HepG2 (cell line): ENCODE data around the gene KISS1R. TPM values are rescaled to one million over a fixed set of nuclear protein-coding genes. Genes with fewer than 3 reads are reported as not detected.

Experiments
- ATF1 ChIP-seq: IDR thresholded peaks from 2 replicates; pipeline ENCODE4 v1.6.1; 2016; ENCODE audit warnings: mild to moderate bottlenecking, control low read depth
- FOXA3 ChIP-seq: IDR thresholded peaks from 2 replicates; pipeline ENCODE4 v1.6.1; 2016; ENCODE audit warnings: missing genetic modification reagents, missing compliant biosample characterization
- FOXP1 ChIP-seq, 2 experiments: fragments of 450-650 bp in 1 of 2; IDR thresholded peaks; 2 replicates each; pipeline ENCODE4 v1.6.1; 2017 to 2018; ENCODE audit warnings: antibody characterized with exemption in 1 of 2
- HDAC1 ChIP-seq: sonication (generic); formaldehyde crosslinking; IDR thresholded peaks from 2 replicates; pipeline ENCODE4 v1.5.1; 2020; ENCODE audit warnings: mild to moderate bottlenecking, missing genetic modification reagents
- HMG20A ChIP-seq: IDR thresholded peaks from 2 replicates; pipeline ENCODE4 v1.6.1; 2016; ENCODE audit warnings: borderline replicate concordance
- MAX ChIP-seq: IDR thresholded peaks from 2 replicates; pipeline ENCODE4 v1.6.1; 2012; ENCODE audit warnings: inconsistent platforms
- RORA ChIP-seq: sonication (generic); formaldehyde crosslinking; IDR thresholded peaks from 2 replicates; pipeline ENCODE4 v1.5.0; 2020; ENCODE audit warnings: mild to moderate bottlenecking, missing genetic modification reagents, moderate library complexity
- RXRB ChIP-seq: IDR thresholded peaks from 2 replicates; pipeline ENCODE4 v1.6.1; 2016; ENCODE audit warnings: borderline replicate concordance, missing genetic modification reagents, missing compliant biosample characterization
- SAFB2 ChIP-seq: sonication (generic); formaldehyde crosslinking; IDR thresholded peaks from 2 replicates; pipeline ENCODE4 v1.5.1; 2020; ENCODE audit warnings: missing genetic modification reagents, low read depth, mild to moderate bottlenecking, borderline replicate concordance
- SAP130 ChIP-seq: IDR thresholded peaks from 2 replicates; pipeline ENCODE4 v1.6.1; 2016; ENCODE audit warnings: low read depth
- SETDB1 ChIP-seq: sonication (generic); formaldehyde crosslinking; IDR thresholded peaks from 2 replicates; pipeline ENCODE4 v1.5.1; 2020; ENCODE audit warnings: missing genetic modification reagents, mild to moderate bottlenecking, borderline replicate concordance
- SOX13 ChIP-seq, 3 experiments: fragments of 450-650 bp in 1 of 3; sonication (generic) in 1 of 3; formaldehyde crosslinking in 1 of 3; IDR thresholded peaks in 2 of 3; conservative IDR thresholded peaks in 1 of 3; 2 replicates each; pipeline versions ENCODE4 v1.5.0 to v1.6.1; 2016 to 2020; ENCODE audit warnings: antibody characterized with exemption in 1 of 3, mild to moderate bottlenecking in 1 of 3, missing compliant biosample characterization in 1 of 3, missing genetic modification reagents in 1 of 3, moderate library complexity in 1 of 3
- SP5 ChIP-seq: IDR thresholded peaks from 2 replicates; pipeline ENCODE4 v1.6.1; 2016; ENCODE audit warnings: low read depth, borderline replicate concordance
- ZBTB38 ChIP-seq: sonication (generic); formaldehyde crosslinking; IDR thresholded peaks from 2 replicates; pipeline ENCODE4 v1.5.1; 2020; ENCODE audit warnings: mild to moderate bottlenecking, missing genetic modification reagents
- ZMAT3 ChIP-seq: sonication (generic); formaldehyde crosslinking; conservative IDR thresholded peaks from 2 replicates; pipeline ENCODE4 v1.7.0; 2021; ENCODE audit warnings: missing genetic modification reagents
- ZNF224 ChIP-seq: sonication (generic); formaldehyde crosslinking; IDR thresholded peaks from 2 replicates; pipeline ENCODE4 v1.5.0; 2020; ENCODE audit warnings: mild to moderate bottlenecking, missing genetic modification reagents
- ZNF292 ChIP-seq: sonication (generic); formaldehyde crosslinking; IDR thresholded peaks from 2 replicates; pipeline ENCODE4 v1.8.1; 2022; ENCODE audit warnings: mild to moderate bottlenecking, low read depth, missing genetic modification reagents, borderline replicate concordance
- ZNF501 ChIP-seq: sonication (generic); formaldehyde crosslinking; IDR thresholded peaks from 2 replicates; pipeline ENCODE4 v1.5.1; 2020; ENCODE audit warnings: mild to moderate bottlenecking, moderate library complexity, missing genetic modification reagents
- ZNF576 ChIP-seq: sonication (generic); formaldehyde crosslinking; IDR thresholded peaks from 2 replicates; pipeline ENCODE4 v1.4.0; 2020; ENCODE audit warnings: mild to moderate bottlenecking, missing genetic modification reagents
- ZSCAN30 ChIP-seq: sonication (generic); formaldehyde crosslinking; IDR thresholded peaks from 2 replicates; pipeline ENCODE4 v1.5.0; 2020; ENCODE audit warnings: mild to moderate bottlenecking, missing genetic modification reagents
- polyA plus RNA-seq, 8 experiments: library from polyadenylated mRNA; depleted of rRNA in 3 of 8; stranded (reverse) in 7 of 8; unstranded in 1 of 8; fragments of >200 nt; fragmentation: Illumina TruSeq in 4 of 8; extraction: Trizol in 4 of 8; gene quantifications; 2 replicates each; pipeline versions ENCODE4 v1.2.1 to v1.2.3, GENCODE V29; 2011 to 2016; ENCODE audit warnings: low read depth in 4 of 8, missing spikeins in 1 of 8, mixed read lengths in 1 of 8; ENCODE audit not compliant: insufficient read depth in 1 of 8
- total RNA-seq, 5 experiments: library from RNA; depleted of rRNA; stranded (reverse); fragments of >200 nt; fragmentation: Illumina TruSeq; extraction: Trizol; gene quantifications; 2 replicates each; pipeline ENCODE4 v1.2.3, GENCODE V29; 2016; ENCODE audit warnings: low read depth in 1 of 5
- TF ChIP-seq, protein P1 (sequence below): sonication (generic); formaldehyde crosslinking; IDR thresholded peaks from 2 replicates; pipeline ENCODE4 v1.4.0; 2020; ENCODE audit warnings: missing genetic modification reagents, borderline replicate concordance
- TF ChIP-seq, protein P2 (sequence below): sonication (generic); formaldehyde crosslinking; IDR thresholded peaks from 2 replicates; pipeline ENCODE4 v1.9.0; 2021; ENCODE audit warnings: missing genetic modification reagents, mild to moderate bottlenecking, borderline replicate concordance
- TF ChIP-seq, protein P3 (sequence below): sonication (generic); formaldehyde crosslinking; IDR thresholded peaks from 2 replicates; pipeline ENCODE4 v1.4.0; 2020; ENCODE audit warnings: missing genetic modification reagents

The KISS1R gene
- total and polyA plus RNA-seq, 2 of the 13 experiments (the other 11 are each of a cell fraction or from before 2014, with no cell fraction given): 1.1 to 10.2 TPM

DNA sequence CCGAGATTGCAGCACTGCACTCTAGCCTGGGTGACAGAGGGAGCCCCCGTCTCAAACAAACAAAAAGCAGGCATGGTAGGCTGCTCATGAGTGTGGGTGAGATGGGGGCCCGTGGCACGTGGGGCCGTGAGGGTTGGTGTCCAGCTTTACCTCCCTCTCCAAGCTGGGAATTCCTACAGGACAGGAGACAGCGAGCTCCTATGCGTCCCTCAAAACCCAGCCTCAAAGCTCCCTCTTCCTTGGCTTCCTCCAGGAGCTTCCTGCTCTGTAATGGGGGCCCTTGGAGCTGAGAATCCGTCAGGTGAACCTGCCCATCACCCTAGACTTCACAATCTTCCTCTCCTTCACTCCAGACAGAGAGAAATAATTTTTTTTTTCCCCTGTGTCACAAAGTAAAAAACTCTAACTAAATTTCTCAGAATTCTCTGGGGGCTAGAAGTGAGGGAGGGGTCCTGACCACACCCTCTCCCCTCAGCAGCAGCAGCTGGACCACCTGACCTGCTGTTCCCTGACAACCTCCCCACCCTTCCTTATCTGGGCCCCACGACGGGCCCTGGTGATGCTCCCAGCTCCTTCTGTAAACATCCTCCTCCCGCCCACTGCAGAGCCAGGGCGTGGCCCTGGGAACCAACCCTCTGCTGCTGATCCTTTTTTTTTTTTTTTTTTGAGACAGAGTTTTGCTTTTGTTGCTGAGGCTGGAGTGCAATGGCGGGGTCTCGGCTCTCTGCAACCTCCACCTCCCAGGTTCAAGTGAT is 44.9 kb downstream of the KISS1R start (continued):
- TF ChIP-seq, protein P1, sequence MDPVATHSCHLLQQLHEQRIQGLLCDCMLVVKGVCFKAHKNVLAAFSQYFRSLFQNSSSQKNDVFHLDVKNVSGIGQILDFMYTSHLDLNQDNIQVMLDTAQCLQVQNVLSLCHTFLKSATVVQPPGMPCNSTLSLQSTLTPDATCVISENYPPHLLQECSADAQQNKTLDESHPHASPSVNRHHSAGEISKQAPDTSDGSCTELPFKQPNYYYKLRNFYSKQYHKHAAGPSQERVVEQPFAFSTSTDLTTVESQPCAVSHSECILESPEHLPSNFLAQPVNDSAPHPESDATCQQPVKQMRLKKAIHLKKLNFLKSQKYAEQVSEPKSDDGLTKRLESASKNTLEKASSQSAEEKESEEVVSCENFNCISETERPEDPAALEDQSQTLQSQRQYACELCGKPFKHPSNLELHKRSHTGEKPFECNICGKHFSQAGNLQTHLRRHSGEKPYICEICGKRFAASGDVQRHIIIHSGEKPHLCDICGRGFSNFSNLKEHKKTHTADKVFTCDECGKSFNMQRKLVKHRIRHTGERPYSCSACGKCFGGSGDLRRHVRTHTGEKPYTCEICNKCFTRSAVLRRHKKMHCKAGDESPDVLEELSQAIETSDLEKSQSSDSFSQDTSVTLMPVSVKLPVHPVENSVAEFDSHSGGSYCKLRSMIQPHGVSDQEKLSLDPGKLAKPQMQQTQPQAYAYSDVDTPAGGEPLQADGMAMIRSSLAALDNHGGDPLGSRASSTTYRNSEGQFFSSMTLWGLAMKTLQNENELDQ (CRISPR knock-in tag): no peak
- TF ChIP-seq, protein P2, sequence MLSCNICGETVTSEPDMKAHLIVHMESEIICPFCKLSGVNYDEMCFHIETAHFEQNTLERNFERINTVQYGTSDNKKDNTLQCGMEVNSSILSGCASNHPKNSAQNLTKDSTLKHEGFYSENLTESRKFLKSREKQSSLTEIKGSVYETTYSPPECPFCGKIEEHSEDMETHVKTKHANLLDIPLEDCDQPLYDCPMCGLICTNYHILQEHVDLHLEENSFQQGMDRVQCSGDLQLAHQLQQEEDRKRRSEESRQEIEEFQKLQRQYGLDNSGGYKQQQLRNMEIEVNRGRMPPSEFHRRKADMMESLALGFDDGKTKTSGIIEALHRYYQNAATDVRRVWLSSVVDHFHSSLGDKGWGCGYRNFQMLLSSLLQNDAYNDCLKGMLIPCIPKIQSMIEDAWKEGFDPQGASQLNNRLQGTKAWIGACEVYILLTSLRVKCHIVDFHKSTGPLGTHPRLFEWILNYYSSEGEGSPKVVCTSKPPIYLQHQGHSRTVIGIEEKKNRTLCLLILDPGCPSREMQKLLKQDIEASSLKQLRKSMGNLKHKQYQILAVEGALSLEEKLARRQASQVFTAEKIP (CRISPR knock-in tag): no peak
- TF ChIP-seq HDAC1 (CRISPR knock-in tag) (0 out of 2 replicates have a peak, but pooled peaks have one; percentile 30), ZNF292 (CRISPR knock-in tag) (no peak), ZNF501 (no peak), HMG20A (CRISPR knock-in tag) (no peak), SOX13 (IDR thresholded peaks at IDR 0.05) (no peak), SOX13 (CRISPR knock-in tag; conservative IDR thresholded peaks at IDR 0.05 in 1 of 2, IDR thresholded peaks at IDR 0.05 in 1 of 2) (no peak), ZNF576 (CRISPR knock-in tag) (no peak), FOXP1 (IDR thresholded peaks at IDR 0.05) (no peak), FOXP1 (CRISPR knock-in tag; IDR thresholded peaks at IDR 0.05) (0 out of 2 replicates have a peak, but pooled peaks have one; percentile 12), RORA (CRISPR knock-in tag) (no peak), ZSCAN30 (CRISPR knock-in tag) (no peak), RXRB (CRISPR knock-in tag) (0 out of 2 replicates have a peak, but pooled peaks have one; percentile 10), ZNF224 (no peak), ZMAT3 (no peak), SAFB2 (CRISPR knock-in tag) (no peak), SETDB1 (CRISPR knock-in tag) (no peak), ZBTB38 (no peak), ATF1 (CRISPR knock-in tag) (no peak), SP5 (CRISPR knock-in tag) (peak; percentile 48; the same call in 1 of the 2 replicates), FOXA3 (CRISPR knock-in tag) (peak; percentile 72), SAP130 (peak; percentile 49), MAX (0 out of 2 replicates have a peak, but pooled peaks have one; percentile 9)
- TF ChIP-seq, protein P3, sequence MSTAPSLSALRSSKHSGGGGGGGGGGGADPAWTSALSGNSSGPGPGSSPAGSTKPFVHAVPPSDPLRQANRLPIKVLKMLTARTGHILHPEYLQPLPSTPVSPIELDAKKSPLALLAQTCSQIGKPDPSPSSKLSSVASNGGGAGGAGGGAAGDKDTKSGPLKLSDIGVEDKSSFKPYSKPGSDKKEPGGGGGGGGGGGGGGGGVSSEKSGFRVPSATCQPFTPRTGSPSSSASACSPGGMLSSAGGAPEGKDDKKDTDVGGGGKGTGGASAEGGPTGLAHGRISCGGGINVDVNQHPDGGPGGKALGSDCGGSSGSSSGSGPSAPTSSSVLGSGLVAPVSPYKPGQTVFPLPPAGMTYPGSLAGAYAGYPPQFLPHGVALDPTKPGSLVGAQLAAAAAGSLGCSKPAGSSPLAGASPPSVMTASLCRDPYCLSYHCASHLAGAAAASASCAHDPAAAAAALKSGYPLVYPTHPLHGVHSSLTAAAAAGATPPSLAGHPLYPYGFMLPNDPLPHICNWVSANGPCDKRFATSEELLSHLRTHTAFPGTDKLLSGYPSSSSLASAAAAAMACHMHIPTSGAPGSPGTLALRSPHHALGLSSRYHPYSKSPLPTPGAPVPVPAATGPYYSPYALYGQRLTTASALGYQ (CRISPR knock-in tag): no peak
